CD4-positive, CD25-positive, alpha-beta regulatory T cell (primary cell): ENCODE results near the gene MRPL23. TPM values are rescaled to one million over a fixed set of nuclear protein-coding genes. Genes with fewer than 3 reads are reported as not detected.
A peak's percentile ranks its signal among the peaks of the same experiment; 100 is the strongest.

ENCODE experiments used
- ATAC-seq, 2 donors: fragments of 150-1000 bp; cut with Tn5 transposase; one replicate each; pipeline ENCODE4 v1.10.0; 2021; ENCODE audit warnings: low read depth in 2 of 2, moderate number of reproducible peaks in 2 of 2, moderate library complexity in 1 of 2
- DNase-seq, 3 donors: peaks; one replicate each; pipeline versions ENCODE4 v3.0.0 to v3.0.0-alpha.2; 2012 to 2022; ENCODE audit warnings: mixed read lengths in 1 of 3
- H3K27ac ChIP-seq: one replicate; pipeline ENCODE4 v1.7.0; 2013; ENCODE audit warnings: mild to moderate bottlenecking, low read length; ENCODE audit not compliant: insufficient read depth, poor library complexity, severe bottlenecking
- H3K27me3 ChIP-seq: one replicate; pipeline ENCODE4 v1.7.0; 2013; ENCODE audit warnings: low read length; ENCODE audit not compliant: control insufficient read depth, insufficient read depth
- H3K36me3 ChIP-seq: one replicate; pipeline ENCODE4 v1.7.0; 2013; ENCODE audit warnings: mild to moderate bottlenecking, low read length, moderate library complexity; ENCODE audit not compliant: control insufficient read depth, insufficient read depth
- H3K4me1 ChIP-seq: 2 replicates; pipeline ENCODE4 v1.7.0; 2013; ENCODE audit warnings: mild to moderate bottlenecking, low read length; ENCODE audit not compliant: insufficient read depth, control insufficient read depth, poor library complexity, severe bottlenecking
- H3K4me3 ChIP-seq: one replicate; pipeline ENCODE4 v1.7.0; 2013; ENCODE audit warnings: low read depth, mild to moderate bottlenecking, low read length, moderate library complexity
- H3K9me3 ChIP-seq, 2 experiments: 1 replicate in 1 of 2; 2 replicates in 1 of 2; pipeline ENCODE4 v1.7.0; 2013; ENCODE audit warnings: low read length in 2 of 2, mild to moderate bottlenecking in 1 of 2, moderate library complexity in 1 of 2; ENCODE audit not compliant: control insufficient read depth in 2 of 2
- H3K27ac Mint-ChIP-seq, 3 donors: one replicate each; pipeline ENCODE4 v1.8.0; 2020 to 2022; ENCODE audit warnings: mild to moderate bottlenecking in 3 of 3, mixed read lengths in 3 of 3, moderate library complexity in 2 of 3
- H3K27me3 Mint-ChIP-seq: one replicate; pipeline ENCODE4 v1.8.0; 2022; ENCODE audit warnings: mild to moderate bottlenecking, mixed read lengths
- H3K36me3 Mint-ChIP-seq: one replicate; pipeline ENCODE4 v1.8.0; 2020; ENCODE audit warnings: mixed read lengths
- H3K4me1 Mint-ChIP-seq, 4 donors: one replicate each; pipeline ENCODE4 v1.8.0; 2020 to 2022; ENCODE audit warnings: mixed read lengths in 4 of 4, mild to moderate bottlenecking in 1 of 4
- H3K4me3 Mint-ChIP-seq, 4 donors: one replicate each; pipeline ENCODE4 v1.8.0; 2020 to 2022; ENCODE audit warnings: mild to moderate bottlenecking in 4 of 4, mixed read lengths in 4 of 4, moderate library complexity in 3 of 4
- H3K9me3 Mint-ChIP-seq, 7 donors: one replicate each; pipeline ENCODE4 v1.8.0; 2020 to 2022; ENCODE audit warnings: mixed read lengths in 7 of 7, mild to moderate bottlenecking in 3 of 7, moderate library complexity in 2 of 7
- polyA plus RNA-seq, 4 donors: library from polyadenylated mRNA; unstranded; fragments of 300-500 nt; fragmentation: Illumina TruSeq; gene quantifications; one replicate each; pipeline ENCODE4 v1.2.3, GENCODE V29; 2021
- total RNA-seq: library from RNA; stranded (reverse); gene quantifications from one replicate; pipeline ENCODE4 v1.2.3, GENCODE V29; 2022

The MRPL23 gene
- total and polyA plus RNA-seq, 5 donors from 2014 or later: 19.8 to 84.1 (median 27.6) TPM

DNA sequence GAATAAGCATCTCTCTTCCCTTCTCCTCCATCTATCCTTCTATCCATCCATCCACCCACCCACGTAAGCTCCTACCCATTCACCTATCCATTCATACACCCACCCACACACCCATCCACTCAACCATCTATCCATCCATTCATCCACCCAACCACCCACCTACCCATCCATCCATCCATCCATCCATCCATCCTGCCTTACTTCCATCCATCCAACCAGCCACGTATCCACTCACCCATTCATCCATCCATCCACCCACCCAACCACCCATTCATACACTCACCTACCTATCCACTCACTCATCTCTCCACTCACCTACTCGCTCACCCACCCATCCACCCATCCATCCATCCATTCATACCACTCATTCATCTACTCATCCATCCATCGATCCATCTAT lies 14.5 kb upstream of the MRPL23 start:
- no peak overlapping the region for H3K4me3 Mint-ChIP-seq
- no peaks in the 10 kb centered on the region for H3K4me1 ChIP-seq
- ATAC-seq: no peak
- peaks cover 0 to 3% (median 1%) of the 10 kb centered on the region in 4 donors for H3K4me1 Mint-ChIP-seq
- H3K36me3 Mint-ChIP-seq: peaks cover 8% of the 10 kb centered on the region
- no peaks in the 10 kb centered on the region for H3K27me3 ChIP-seq
- peaks cover 13% of the 10 kb centered on the region for H3K27me3 Mint-ChIP-seq
- no peaks in the 10 kb centered on the region for H3K9me3 ChIP-seq
- no peak overlapping the region for H3K4me3 ChIP-seq
- no peak overlapping the region for H3K27ac Mint-ChIP-seq
- DNase-seq: no peak
- H3K9me3 Mint-ChIP-seq: no peaks in the 10 kb centered on the region
- no peaks in the 10 kb centered on the region for H3K36me3 ChIP-seq
- H3K27ac ChIP-seq: no peak overlapping the region

GRCh38 chr11:1933416-1934334 lies 13.5 kb upstream of the MRPL23 start:
- ATAC-seq: no peak
- Mint-ChIP-seq H3K36me3 (peaks cover 8% of the 10 kb centered on the region), H3K4me3 (peak overlapping the region in 2 of 4 donors; percentile 32 to 68), H3K4me1 (peaks cover 0 to 5% (median 1%) of the 10 kb centered on the region in 4 donors), H3K27ac (no peak overlapping the region), H3K27me3 (peaks cover 13% of the 10 kb centered on the region), H3K9me3 (no peaks in the 10 kb centered on the region)
- Histone ChIP-seq H3K4me1 (no peaks in the 10 kb centered on the region), H3K36me3 (no peaks in the 10 kb centered on the region), H3K27me3 (no peaks in the 10 kb centered on the region), H3K27ac (no peak overlapping the region), H3K9me3 (no peaks in the 10 kb centered on the region), H3K4me3 (no peak overlapping the region)
- DNase-seq: no peak

DNA sequence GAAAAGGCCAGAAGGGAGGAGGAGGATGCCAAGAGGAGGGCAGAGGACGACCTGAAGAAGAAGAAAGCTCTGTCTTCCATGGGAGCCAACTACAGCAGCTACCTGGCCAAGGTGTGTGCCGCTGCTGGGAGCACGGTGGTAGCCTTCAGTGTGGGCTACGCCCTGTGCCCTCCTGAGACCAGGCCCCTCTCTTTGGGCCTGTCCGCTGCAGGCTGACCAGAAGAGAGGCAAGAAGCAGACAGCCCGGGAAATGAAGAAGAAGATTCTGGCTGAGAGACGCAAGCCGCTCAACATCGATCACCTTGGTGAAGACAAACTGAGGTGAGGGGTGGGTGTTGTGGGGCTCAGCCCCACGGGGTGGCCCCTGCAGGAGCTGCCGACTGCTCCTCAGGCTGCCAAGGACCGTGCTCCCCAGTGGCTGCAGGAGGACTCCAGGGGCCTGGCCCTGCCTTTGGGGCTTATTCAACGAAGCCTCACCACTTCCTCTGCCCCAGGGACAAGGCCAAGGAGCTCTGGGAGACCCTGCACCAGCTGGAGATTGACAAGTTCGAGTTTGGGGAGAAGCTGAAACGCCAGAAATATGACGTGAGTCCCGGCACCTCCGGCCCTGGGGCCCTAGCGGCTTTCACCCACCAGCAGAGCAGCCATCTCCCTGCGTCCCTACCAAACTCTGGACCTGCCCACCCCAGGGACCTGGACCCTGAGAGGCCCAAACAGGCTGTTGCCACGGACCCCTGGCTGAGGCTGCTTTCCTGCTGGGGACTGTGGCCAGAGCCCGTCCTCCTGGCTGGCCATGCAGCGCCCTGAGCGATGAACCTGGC lies 12.6 kb upstream of the MRPL23 start:
- H3K27ac Mint-ChIP-seq: no peak overlapping the region
- H3K36me3 Mint-ChIP-seq: peaks cover 8% of the 10 kb centered on the region
- H3K4me3 Mint-ChIP-seq: peak overlapping the region in 1 of 4 donors; percentile 32
- peaks cover 13% of the 10 kb centered on the region for H3K27me3 Mint-ChIP-seq
- no peak for ATAC-seq
- H3K4me1 Mint-ChIP-seq: peaks cover 0 to 11% (median 2%) of the 10 kb centered on the region in 4 donors
- H3K36me3 ChIP-seq: no peaks in the 10 kb centered on the region
- H3K4me1 ChIP-seq: no peaks in the 10 kb centered on the region
- no peaks in the 10 kb centered on the region for H3K27me3 ChIP-seq
- H3K9me3 Mint-ChIP-seq: no peaks in the 10 kb centered on the region
- H3K9me3 ChIP-seq: no peaks in the 10 kb centered on the region
- no peak overlapping the region for H3K4me3 ChIP-seq
- H3K27ac ChIP-seq: no peak overlapping the region
- DNase-seq: no peak

GRCh38 chr11:1935156-1936071 lies 11.7 kb upstream of the MRPL23 start:
- DNase-seq: no peak
- no peaks in the 10 kb centered on the region for H3K36me3 ChIP-seq
- H3K27ac ChIP-seq: no peak overlapping the region
- Mint-ChIP-seq H3K4me1 (peaks cover 0 to 10% (median 2%) of the 10 kb centered on the region in 4 donors), H3K9me3 (no peaks in the 10 kb centered on the region), H3K36me3 (peaks cover 8% of the 10 kb centered on the region), H3K27me3 (peaks cover 13% of the 10 kb centered on the region), H3K27ac (no peak overlapping the region), H3K4me3 (no peak overlapping the region)
- no peaks in the 10 kb centered on the region for H3K9me3 ChIP-seq
- no peaks in the 10 kb centered on the region for H3K4me1 ChIP-seq
- ATAC-seq: no peak
- no peaks in the 10 kb centered on the region for H3K27me3 ChIP-seq
- H3K4me3 ChIP-seq: no peak overlapping the region

DNA sequence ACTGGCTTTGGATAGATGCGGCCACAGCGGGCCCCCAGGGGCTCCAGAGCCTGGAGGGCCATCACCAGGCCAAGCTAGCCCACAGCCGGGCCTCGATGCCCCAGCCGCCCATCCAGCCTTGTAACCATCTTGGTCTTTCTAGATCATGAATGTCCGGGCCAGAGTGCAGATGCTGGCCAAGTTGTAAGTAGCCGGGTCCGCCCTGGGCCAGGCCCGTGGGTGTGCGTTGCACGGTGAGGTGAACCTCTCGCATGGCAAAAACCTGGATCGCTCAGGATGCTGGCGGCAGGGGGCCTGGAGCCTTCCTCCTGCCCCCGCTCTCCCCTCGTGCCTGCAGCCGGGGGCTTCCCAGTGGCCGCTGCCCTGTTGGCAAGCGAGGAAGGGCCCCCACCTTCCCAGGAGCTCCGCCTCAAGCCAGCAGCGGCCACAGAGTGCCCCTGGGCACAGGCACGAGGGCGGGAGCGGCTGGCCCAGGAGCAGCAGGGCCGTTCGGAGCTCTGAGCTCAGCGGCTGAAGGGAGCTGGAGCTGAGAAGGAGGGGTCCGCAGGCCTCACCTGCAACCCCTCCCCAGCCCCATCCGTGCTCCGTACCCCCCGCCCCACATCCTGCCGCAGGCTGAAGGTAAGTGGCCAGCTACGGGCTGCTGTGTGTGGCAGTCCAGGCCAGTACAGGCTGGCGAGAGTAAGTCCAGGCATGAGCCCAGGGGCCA lies 10.9 kb upstream of the MRPL23 start:
- H3K36me3 ChIP-seq: no peaks in the 10 kb centered on the region
- no peaks in the 10 kb centered on the region for H3K27me3 ChIP-seq
- no peak overlapping the region for H3K4me3 ChIP-seq
- H3K4me3 Mint-ChIP-seq: no peak overlapping the region
- H3K27ac ChIP-seq: no peak overlapping the region
- H3K4me1 Mint-ChIP-seq: peaks cover 0 to 8% (median 1%) of the 10 kb centered on the region in 4 donors
- ATAC-seq: no peak
- peaks cover 13% of the 10 kb centered on the region for H3K27me3 Mint-ChIP-seq
- H3K9me3 Mint-ChIP-seq: no peaks in the 10 kb centered on the region
- H3K27ac Mint-ChIP-seq: no peak overlapping the region
- DNase-seq: no peak
- no peaks in the 10 kb centered on the region for H3K4me1 ChIP-seq
- peaks cover 8% of the 10 kb centered on the region for H3K36me3 Mint-ChIP-seq
- H3K9me3 ChIP-seq: no peaks in the 10 kb centered on the region

GRCh38 chr11:1936781-1937615 lies 10.1 kb upstream of the MRPL23 start:
- Histone ChIP-seq H3K4me1 (no peaks in the 10 kb centered on the region), H3K27ac (no peak overlapping the region), H3K27me3 (no peaks in the 10 kb centered on the region), H3K36me3 (no peaks in the 10 kb centered on the region), H3K9me3 (no peaks in the 10 kb centered on the region), H3K4me3 (no peak overlapping the region)
- H3K9me3 Mint-ChIP-seq: no peaks in the 10 kb centered on the region
- H3K4me3 Mint-ChIP-seq: no peak overlapping the region
- peaks cover 8% of the 10 kb centered on the region for H3K36me3 Mint-ChIP-seq
- H3K27ac Mint-ChIP-seq: no peak overlapping the region
- DNase-seq (peak in 2 of 3 donors; percentile 0), ATAC-seq (no peak)
- H3K4me1 Mint-ChIP-seq: peaks cover 0 to 8% (median 1%) of the 10 kb centered on the region in 4 donors
- peaks cover 13% of the 10 kb centered on the region for H3K27me3 Mint-ChIP-seq
